ENCODE results near the gene PKHD1. TPM values are rescaled to one million over a fixed set of nuclear protein-coding genes. Genes with fewer than 3 reads are reported as not detected.
A peak's percentile ranks its signal among the peaks of the same experiment; 100 is the strongest.

Gene PKHD1
- total RNA-seq, 1 experiment from 2014 or later, result 0.40 TPM

GRCh38 chr6:51702851-51703250, 384.6 kb downstream of the PKHD1 start:
- Histone ChIP-seq H3K4me1 (ENCODE audit: insufficient read depth, low read length) (peaks cover 14% of the 10 kb centered on the region), H3F3A (ENCODE audit: low read length, unreplicated experiment) (no peaks in the 10 kb centered on the region), H4K20me1 (ENCODE audit: low read length) (no peaks in the 10 kb centered on the region), H3K9me3 (ENCODE audit: low read length) (no peaks in the 10 kb centered on the region), H3K79me2 (ENCODE audit: low read length) (no peaks in the 10 kb centered on the region), H3K27ac (ENCODE audit: low read length) (no peak overlapping the region), H3K4me2 (ENCODE audit: low read length) (no peak overlapping the region), H2AFZ (ENCODE audit: low read length) (no peak overlapping the region), H3K4me3 (ENCODE audit: low read length) (no peak overlapping the region), H3K9me2 (replicated peaks; ENCODE audit: low read length) (no peaks in the 10 kb centered on the region), H3K9ac (ENCODE audit: low read length) (no peak overlapping the region), H3K36me3 (ENCODE audit: low read depth, low read length) (no peaks in the 10 kb centered on the region), H3K27me3 (ENCODE audit: low read length) (no peaks in the 10 kb centered on the region)
- CTCF ChIA-PET, result no interaction called here
- BruUV-seq (replicated peaks), result no TSS peak
- ATAC-seq (no peak), DNase-seq (no peak)
- TF ChIP-seq EZH2phosphoT487 (IDR thresholded peaks at IDR 0.05; ENCODE audit: borderline replicate concordance, low read length) (no peak), CTCF (conservative IDR thresholded peaks at IDR 0.05; ENCODE audit: low read depth, low read length) (no peak), EZH2 (IDR thresholded peaks at IDR 0.05; ENCODE audit: low read length, unreplicated experiment) (no peak)
- POLR2A ChIA-PET (ENCODE audit: unreplicated experiment), result no interaction called here
- intact Hi-C loops (cut with micrococcal nuclease), result no loop called here

- H3K9ac ChIP-seq (ENCODE audit: low read length), result no peak overlapping the region
- intact Hi-C loops (cut with micrococcal nuclease), result no loop called here
- POLR2A ChIA-PET (ENCODE audit: unreplicated experiment), result no interaction called here
- no peak for DNase-seq
- H4K20me1 ChIP-seq (ENCODE audit: low read length), result no peaks in the 10 kb centered on the region
- no peak overlapping the region for H3K27ac ChIP-seq (ENCODE audit: low read length)
- H3K4me3 ChIP-seq (ENCODE audit: low read length), result no peak overlapping the region
- no peak overlapping the region for H3K4me2 ChIP-seq (ENCODE audit: low read length)
- no peaks in the 10 kb centered on the region for H3K9me3 ChIP-seq (ENCODE audit: low read length)
- H3K79me2 ChIP-seq (ENCODE audit: low read length), result no peaks in the 10 kb centered on the region
- peaks cover 16% of the 10 kb centered on the region for H3K4me1 ChIP-seq (ENCODE audit: insufficient read depth, low read length)
- no peaks in the 10 kb centered on the region for H3K36me3 ChIP-seq (ENCODE audit: low read depth, low read length)
- ATAC-seq, result no peak
- H2AFZ ChIP-seq (ENCODE audit: low read length), result no peak overlapping the region
- CTCF ChIA-PET, result interaction anchor here (0.5 kb wide), 1 partner anchor 78 kb away, joined by 5 read pairs; no protein-coding TSS in a partner anchor
- H3K9me2 ChIP-seq (replicated peaks; ENCODE audit: low read length), result no peaks in the 10 kb centered on the region
- TF ChIP-seq EZH2phosphoT487 (IDR thresholded peaks at IDR 0.05; ENCODE audit: borderline replicate concordance, low read length), result no peak
- TF ChIP-seq EZH2 (IDR thresholded peaks at IDR 0.05; ENCODE audit: low read length, unreplicated experiment), result no peak
- no peak for TF ChIP-seq CTCF (conservative IDR thresholded peaks at IDR 0.05; ENCODE audit: low read depth, low read length)
- no TSS peak for BruUV-seq (replicated peaks)
- no peaks in the 10 kb centered on the region for H3F3A ChIP-seq (ENCODE audit: low read length, unreplicated experiment)
- no peaks in the 10 kb centered on the region for H3K27me3 ChIP-seq (ENCODE audit: low read length)
These were observed 402.8 kb downstream of the PKHD1 start for GRCh38 chr6:51684603-51685002.

GRCh38 chr6:51684038-51684437, 403.4 kb downstream of the PKHD1 start:
- CTCF ChIA-PET, result interaction anchor here (0.7 kb wide), 1 partner anchor 149 kb away, joined by 3 read pairs; no protein-coding TSS in a partner anchor

More at GRCh38 chr6:51684038-51684437, 403.4 kb downstream of the PKHD1 start:
- no peak overlapping the region for H3K9ac ChIP-seq (ENCODE audit: low read length)
- H3F3A ChIP-seq (ENCODE audit: low read length, unreplicated experiment), result no peaks in the 10 kb centered on the region
- no peaks in the 10 kb centered on the region for H4K20me1 ChIP-seq (ENCODE audit: low read length)
- H3K9me2 ChIP-seq (replicated peaks; ENCODE audit: low read length), result no peaks in the 10 kb centered on the region
- no peaks in the 10 kb centered on the region for H3K36me3 ChIP-seq (ENCODE audit: low read depth, low read length)
- no peaks in the 10 kb centered on the region for H3K9me3 ChIP-seq (ENCODE audit: low read length)
- H3K79me2 ChIP-seq (ENCODE audit: low read length), result no peaks in the 10 kb centered on the region
- no TSS peak for BruUV-seq (replicated peaks)
- H2AFZ ChIP-seq (ENCODE audit: low read length), result no peak overlapping the region
- no peak for DNase-seq
- POLR2A ChIA-PET (ENCODE audit: unreplicated experiment), result no interaction called here
- H3K4me2 ChIP-seq (ENCODE audit: low read length), result no peak overlapping the region
- H3K27ac ChIP-seq (ENCODE audit: low read length), result no peak overlapping the region
- no peak overlapping the region for H3K4me3 ChIP-seq (ENCODE audit: low read length)
- intact Hi-C loops (cut with micrococcal nuclease), result no loop called here
- H3K27me3 ChIP-seq (ENCODE audit: low read length), result no peaks in the 10 kb centered on the region
- ATAC-seq, result no peak
- peak; percentile 21; the same call in 1 of the 2 replicates for TF ChIP-seq CTCF (conservative IDR thresholded peaks at IDR 0.05; ENCODE audit: low read depth, low read length)
- TF ChIP-seq EZH2 (IDR thresholded peaks at IDR 0.05; ENCODE audit: low read length, unreplicated experiment), result no peak
- TF ChIP-seq EZH2phosphoT487 (IDR thresholded peaks at IDR 0.05; ENCODE audit: borderline replicate concordance, low read length), result no peak
- H3K4me1 ChIP-seq (ENCODE audit: insufficient read depth, low read length), result peaks cover 14% of the 10 kb centered on the region
